ENCODE results near the gene ITPR2. TPM values are rescaled to one million over a fixed set of nuclear protein-coding genes. Genes with fewer than 3 reads are reported as not detected.

Gene ITPR2
- total and polyA plus RNA-seq, 12 donors = 5.1 to 144 (median 66.4) TPM

DNA sequence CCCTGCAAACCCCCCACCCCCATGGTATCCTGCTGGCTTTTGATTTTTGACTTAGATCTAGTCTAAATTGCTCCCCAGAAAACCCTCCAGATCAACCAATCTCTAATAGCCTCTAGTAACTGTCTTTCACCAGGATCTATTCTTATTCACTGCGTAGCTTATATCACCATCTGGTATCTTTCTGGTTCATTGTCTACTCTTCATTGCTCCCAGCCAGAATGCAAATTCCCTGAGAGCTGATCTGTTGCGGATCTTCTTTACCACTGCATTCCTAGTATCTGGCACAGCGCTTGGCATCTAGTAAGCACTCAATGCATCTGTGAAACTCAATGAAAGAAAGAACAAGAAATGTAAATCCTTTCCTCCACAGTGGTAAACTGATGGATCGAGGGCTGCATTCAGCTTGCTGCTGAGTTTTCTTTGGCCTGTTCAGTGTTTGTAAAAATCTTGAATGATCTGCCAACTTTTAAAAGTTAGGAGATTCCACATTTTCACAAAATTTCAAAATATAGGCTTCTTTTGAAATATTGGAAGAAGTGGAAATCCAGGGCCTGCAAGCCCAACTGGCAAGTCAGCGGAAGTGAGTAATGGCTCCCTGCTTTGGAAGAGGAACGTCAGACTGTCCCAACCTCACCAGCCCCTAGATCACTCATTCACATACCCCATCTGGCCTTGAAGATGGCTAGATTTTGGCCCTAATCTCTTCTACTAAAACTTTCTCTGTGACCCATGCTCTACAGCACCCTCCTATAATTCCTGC lies 363.4 kb downstream of the ITPR2 start:
- intact Hi-C loops (cut with DNase I) = no loop called here

DNA sequence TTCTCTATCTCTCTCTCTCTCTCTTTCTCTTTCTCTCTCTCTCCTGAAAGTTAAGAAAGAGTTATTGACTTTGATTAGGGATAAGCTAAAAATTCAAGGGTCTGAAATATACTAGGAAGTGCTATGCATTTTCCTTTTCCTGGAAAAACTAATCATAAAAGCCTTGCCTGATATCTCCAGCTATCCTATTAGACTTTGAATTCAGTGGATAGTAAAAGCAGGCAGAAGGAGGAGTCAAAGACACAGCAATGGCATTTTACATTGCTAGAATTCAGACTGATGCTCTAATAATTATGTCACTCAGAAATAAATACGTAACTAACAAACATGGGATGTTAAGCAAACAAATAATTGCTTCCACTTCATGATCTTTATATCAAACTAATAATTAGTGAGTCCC lies 365.6 kb downstream of the ITPR2 start:
- no peaks in the 10 kb centered on the region for H3K9me3 ChIP-seq (replicated peaks in 1 of 3)
- no peaks in the 10 kb centered on the region for H3K27me3 ChIP-seq
- H3K4me1 ChIP-seq (replicated peaks in 1 of 2) = peaks cover 5 to 28% of the 10 kb centered on the region in 2 donors
- no peak for DNase-seq
- no peak overlapping the region for H3K27ac ChIP-seq
- no peak overlapping the region for H3K4me3 ChIP-seq
- 91 to 98% (median 97%) methylated on average over 1 of the region's 1 CpG for WGBS, 4 donors
- TF ChIP-seq, protein P1, sequence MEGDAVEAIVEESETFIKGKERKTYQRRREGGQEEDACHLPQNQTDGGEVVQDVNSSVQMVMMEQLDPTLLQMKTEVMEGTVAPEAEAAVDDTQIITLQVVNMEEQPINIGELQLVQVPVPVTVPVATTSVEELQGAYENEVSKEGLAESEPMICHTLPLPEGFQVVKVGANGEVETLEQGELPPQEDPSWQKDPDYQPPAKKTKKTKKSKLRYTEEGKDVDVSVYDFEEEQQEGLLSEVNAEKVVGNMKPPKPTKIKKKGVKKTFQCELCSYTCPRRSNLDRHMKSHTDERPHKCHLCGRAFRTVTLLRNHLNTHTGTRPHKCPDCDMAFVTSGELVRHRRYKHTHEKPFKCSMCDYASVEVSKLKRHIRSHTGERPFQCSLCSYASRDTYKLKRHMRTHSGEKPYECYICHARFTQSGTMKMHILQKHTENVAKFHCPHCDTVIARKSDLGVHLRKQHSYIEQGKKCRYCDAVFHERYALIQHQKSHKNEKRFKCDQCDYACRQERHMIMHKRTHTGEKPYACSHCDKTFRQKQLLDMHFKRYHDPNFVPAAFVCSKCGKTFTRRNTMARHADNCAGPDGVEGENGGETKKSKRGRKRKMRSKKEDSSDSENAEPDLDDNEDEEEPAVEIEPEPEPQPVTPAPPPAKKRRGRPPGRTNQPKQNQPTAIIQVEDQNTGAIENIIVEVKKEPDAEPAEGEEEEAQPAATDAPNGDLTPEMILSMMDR (IDR thresholded peaks at IDR 0.05) = no peak
- no peak for TF ChIP-seq POLR2A (IDR thresholded peaks at IDR 0.05)
- intact Hi-C loops (cut with DNase I) = no loop called here
- H3K36me3 ChIP-seq (replicated peaks in 1 of 2) = no peaks in the 10 kb centered on the region

More for the DNA sequence above, 363.4 kb downstream of the ITPR2 start:
- H3K4me3 ChIP-seq = no peak overlapping the region
- TF ChIP-seq, protein P1 (IDR thresholded peaks at IDR 0.05) = no peak
- no peak for TF ChIP-seq POLR2A (IDR thresholded peaks at IDR 0.05)
- peaks cover 5 to 33% of the 10 kb centered on the region in 2 donors for H3K4me1 ChIP-seq (replicated peaks in 1 of 2)
- no peaks in the 10 kb centered on the region for H3K9me3 ChIP-seq (replicated peaks in 1 of 3)
- no peak for DNase-seq
- H3K27ac ChIP-seq = no peak overlapping the region
- no peaks in the 10 kb centered on the region for H3K36me3 ChIP-seq (replicated peaks in 1 of 2)
- H3K27me3 ChIP-seq = no peaks in the 10 kb centered on the region
- WGBS, 4 donors = 88 to 94% (median 90%) methylated on average over 6 of the region's 6 CpGs

DNA sequence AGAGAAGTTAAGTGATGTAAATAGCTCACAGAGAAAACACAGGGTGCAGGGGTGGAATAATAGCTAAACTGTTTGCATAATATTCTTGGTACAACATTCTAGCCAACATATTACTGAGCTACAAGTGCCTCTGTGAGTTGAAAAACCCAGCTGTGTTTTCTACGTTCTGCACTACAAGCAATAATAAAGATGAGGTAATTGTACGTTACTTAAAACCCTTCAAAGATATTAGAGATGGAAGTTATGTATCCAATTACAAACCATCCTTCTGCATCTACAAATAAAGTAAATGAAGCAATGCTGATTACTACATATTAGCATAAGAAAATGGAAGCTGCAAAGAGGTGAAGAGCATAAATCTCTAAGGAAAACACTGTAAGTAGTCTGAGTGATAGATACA lies 366.3 kb downstream of the ITPR2 start:
- Histone ChIP-seq H3K9me3 (replicated peaks in 1 of 3) (no peaks in the 10 kb centered on the region), H3K4me1 (replicated peaks in 1 of 2) (peaks cover 5 to 22% of the 10 kb centered on the region in 2 donors), H3K27ac (no peak overlapping the region), H3K36me3 (replicated peaks in 1 of 2) (no peaks in the 10 kb centered on the region), H3K4me3 (no peak overlapping the region), H3K27me3 (no peaks in the 10 kb centered on the region)
- intact Hi-C loops (cut with DNase I) = no loop called here
- TF ChIP-seq, protein P1 (IDR thresholded peaks at IDR 0.05) = no peak
- 90 to 100% (median 93%) methylated on average over 2 of the region's 2 CpGs for WGBS, 4 donors
- DNase-seq = no peak

DNA sequence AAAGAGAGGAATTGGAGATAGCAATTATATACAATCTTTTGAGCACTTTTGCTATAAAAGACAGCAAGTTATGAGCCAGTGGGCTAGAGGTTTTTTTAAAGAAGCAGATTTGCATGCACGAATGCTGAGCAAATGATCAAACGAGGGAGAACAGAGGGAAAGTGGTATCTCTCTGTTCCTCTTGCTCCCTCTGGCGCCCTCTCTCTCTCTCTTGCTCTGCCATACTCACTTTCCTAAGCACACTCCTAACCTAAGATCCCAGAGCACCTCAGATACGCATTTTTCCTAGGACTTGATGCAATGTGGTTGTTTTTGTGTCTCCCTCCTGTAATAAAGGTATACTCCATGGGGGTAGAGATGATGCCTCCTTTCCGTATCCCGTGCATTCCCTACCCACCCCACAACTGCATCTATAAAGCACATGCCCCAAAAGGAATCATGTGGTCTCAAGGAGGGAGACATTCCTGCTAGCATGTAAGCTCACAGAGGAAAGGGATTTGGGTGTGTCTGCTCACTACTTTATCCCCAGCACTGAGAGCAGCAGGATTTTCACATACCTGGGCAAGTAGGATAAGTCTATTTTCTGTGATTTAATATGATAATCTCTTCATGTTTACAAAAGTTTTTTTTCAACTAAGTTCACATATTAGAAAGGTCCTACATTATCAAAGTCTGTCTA lies 367.4 kb downstream of the ITPR2 start:
- intact Hi-C loops (cut with DNase I) = no loop called here
- H3K36me3 ChIP-seq (replicated peaks in 1 of 2) = no peaks in the 10 kb centered on the region
- TF ChIP-seq, protein P1 (IDR thresholded peaks at IDR 0.05) = no peak
- TF ChIP-seq POLR2A (IDR thresholded peaks at IDR 0.05) = no peak
- H3K9me3 ChIP-seq (replicated peaks in 1 of 3) = no peaks in the 10 kb centered on the region
- H3K4me3 ChIP-seq = no peak overlapping the region
- 92 to 96% (median 93%) methylated on average over 6 of the region's 6 CpGs for WGBS, 4 donors
- peaks cover 3 to 16% of the 10 kb centered on the region in 2 donors for H3K4me1 ChIP-seq (replicated peaks in 1 of 2)
- no peak overlapping the region for H3K27ac ChIP-seq
- no peaks in the 10 kb centered on the region for H3K27me3 ChIP-seq
- no peak for DNase-seq

Data from adrenal gland (tissue), 12 donors.